HK-2 (cell line): ENCODE results near the gene SNRNP35.
"Not testable (repeated sequence)": the region's sequence is repeated elsewhere in the genome, so short reads cannot be mapped to it uniquely, and the experiment has no call there.

Source experiments
- DNase-seq: peaks from one replicate; pipeline ENCODE4 v3.0.0-alpha.2; 2018; ENCODE audit not compliant: unreplicated experiment

Gene SNRNP35

DNA sequence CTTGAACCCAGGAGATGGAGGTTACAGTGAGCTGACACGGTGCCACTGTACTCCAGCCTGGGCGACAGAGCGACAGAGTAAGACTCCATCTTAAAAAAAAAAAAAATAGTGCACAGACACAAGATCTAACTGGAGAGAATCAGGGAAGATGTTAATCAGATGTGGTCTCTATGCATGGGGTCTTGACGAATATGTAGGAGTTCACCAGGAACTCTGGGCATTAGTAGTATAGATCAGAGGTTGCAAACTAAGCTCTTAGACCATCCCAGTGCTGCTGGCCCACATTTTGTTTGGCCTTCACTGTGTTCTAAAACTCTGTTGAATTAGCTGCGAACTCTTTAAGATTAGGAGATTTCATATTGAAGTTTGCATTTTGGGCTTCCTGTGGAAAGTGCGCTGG, 31.6 kb downstream of the SNRNP35 start:
- DNase-seq, result no peak

- no peak for DNase-seq
These were observed 32.1 kb downstream of the SNRNP35 start for GRCh38 chr12:123490089-123490488.

DNA sequence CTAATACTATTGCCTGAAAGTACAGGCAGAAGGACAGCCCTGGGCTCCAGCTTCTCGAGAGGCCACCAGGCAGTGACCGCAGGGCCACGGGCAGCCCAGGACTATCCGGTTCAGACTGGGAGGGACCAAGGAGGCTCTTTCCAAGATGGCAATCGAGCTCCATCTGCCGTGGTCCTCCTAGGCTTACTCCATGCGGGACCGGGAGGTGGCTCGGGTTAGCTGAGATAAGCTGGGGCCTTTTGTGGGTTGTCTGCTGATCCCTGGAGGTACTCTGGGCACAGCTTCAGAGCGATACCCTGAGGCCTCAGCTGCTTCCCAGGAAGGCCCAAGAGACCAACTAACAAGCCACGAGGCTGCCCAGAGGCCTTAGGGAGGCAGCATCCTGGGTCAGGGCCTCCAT, 33.1 kb downstream of the SNRNP35 start:
- DNase-seq, result no peak

DNA sequence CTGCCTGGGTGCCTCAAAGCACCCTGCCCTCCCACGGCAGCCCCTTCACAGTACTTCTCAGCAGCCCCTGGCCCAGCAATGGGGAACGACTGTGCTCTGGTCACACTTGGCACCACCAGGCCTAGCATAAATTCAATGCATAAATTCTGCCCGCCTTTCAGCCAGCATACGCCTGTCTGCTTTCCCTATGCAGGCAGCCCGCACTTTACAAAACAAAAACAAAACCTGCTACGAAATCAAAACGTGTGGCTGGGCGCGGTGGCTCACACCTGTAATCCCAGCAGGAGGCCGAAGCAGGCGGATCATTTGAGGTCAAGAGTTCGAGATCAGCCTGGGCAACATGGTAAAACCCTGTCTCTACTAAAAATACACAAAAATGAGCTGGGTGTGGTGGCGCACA, 33.5 kb downstream of the SNRNP35 start:
- DNase-seq, result no peak

DNA sequence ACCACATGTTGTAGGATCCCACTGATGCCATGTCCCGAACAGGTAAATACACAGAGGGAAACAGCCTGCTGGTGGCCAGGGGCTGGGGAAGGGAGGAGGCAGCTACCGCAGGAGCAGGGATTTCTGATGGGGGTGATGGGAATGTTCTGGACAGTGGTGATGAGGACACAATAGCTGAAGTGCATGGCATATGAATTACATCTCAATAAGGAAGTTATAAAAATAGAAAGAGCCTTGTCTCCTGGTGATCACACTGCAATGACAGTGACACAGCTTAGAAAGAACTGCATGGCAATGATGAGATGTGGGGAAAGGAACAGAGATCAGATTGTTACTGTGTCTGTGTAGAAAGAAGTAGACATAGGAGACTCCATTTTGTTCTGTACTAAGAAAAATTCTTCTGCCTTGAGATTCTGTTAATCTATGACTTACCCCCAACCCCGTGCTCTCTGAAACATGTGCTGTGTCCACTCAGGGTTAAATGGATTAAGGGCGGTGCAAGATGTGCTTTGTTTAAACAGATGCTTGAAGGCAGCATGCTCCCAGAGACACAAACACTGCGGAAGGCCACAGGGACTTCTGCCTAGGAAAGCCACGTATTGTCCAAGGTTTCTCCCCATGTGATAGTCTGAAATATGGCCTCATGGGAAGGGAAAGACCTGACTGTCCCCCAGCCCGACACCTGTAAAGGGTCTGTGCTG, 34.5 kb downstream of the SNRNP35 start:
- not testable (repeated sequence) for DNase-seq

GRCh38 chr12:123494124-123494851, 36.3 kb downstream of the SNRNP35 start:
- no peak for DNase-seq

DNA sequence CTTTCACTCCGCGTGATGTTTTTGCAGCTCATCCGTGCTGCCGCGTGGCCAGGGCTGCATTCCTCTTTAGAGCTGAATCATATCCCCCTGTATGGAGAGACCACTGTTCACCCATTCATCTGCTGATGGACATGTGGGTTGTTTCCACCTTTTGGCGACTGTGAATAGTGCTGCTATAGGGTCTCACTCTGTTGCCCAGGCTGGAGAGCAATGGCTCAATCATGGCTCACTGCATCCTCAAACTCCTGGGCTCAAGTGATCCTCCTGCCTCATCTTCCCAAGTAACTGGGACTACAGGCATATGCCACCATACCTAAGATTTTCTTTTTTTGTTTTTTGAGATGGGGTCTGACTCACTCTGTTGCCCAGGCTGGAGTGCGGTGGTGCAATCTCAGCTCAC, 39.1 kb downstream of the SNRNP35 start:
- no peak for DNase-seq

- DNase-seq, result no peak
These were observed 40.3 kb downstream of the SNRNP35 start for GRCh38 chr12:123498126-123498825.

DNA sequence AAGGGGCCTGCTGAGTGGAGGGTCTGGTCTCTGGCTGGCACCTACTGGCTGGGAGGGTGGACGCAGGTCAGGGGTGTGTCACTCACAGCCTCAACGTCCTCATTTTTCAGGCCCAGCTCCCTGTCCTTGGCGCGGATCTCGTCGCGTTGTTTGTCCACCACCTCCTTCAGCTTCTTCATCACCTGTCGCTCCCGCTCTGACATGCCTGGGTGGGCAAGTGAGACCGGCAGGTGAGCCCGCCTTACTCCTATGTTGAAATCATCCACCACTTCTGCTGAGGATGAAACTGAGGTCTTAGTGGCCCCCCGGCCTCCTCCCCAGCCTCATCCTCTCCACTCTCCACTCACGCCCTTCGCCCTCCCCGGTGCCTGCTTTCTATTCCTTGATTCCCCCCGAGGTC, 41.4 kb downstream of the SNRNP35 start:
- DNase-seq, result no peak

GRCh38 chr12:123502163-123502704, 44.3 kb downstream of the SNRNP35 start:
- DNase-seq, result no peak

GRCh38 chr12:123506059-123506842, 48.3 kb downstream of the SNRNP35 start:
- no peak for DNase-seq

GRCh38 chr12:123506843-123507236, 48.9 kb downstream of the SNRNP35 start:
- DNase-seq, result no peak

DNA sequence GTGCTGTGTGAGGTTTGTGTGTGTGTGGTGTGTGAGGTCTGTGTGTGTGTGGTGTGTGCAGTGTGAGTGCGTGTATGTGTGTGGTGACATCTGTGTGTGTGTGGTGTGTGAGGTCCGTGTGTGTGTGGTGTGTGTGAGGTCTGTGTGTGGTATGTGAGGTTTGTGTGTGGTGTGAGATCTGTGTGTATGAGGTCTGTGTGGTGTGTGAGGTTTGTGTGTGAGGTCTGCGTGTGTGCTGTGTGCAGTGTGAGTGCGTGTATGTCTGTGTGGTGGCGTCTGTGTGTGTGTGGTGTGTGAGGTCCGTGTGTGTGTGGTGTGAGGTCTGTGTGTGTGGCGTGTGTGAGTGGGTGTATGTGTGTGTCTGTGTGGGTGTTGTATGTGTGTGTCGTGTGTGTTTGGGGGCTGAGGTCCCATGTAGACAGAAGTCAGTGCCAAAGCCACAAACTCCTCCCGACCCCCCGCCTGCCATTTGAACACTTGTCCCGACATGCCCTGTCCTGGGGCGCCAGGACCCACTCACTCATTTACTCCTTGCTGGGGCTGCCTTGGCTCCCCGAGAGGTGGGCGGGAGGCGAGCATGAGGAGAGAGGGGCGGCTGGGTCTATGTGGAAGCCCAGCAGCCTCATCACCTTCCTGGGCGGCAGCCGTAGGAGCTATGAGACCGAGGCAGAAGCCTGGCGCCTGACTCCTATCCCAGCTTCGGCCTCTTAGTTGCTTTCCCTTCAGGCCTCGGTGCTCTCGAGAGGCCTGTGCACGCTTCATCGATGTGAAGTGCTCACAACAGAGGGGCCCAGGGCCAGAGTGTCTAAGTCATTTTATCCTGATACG, 55.1 kb downstream of the SNRNP35 start:
- DNase-seq, result no peak

DNA sequence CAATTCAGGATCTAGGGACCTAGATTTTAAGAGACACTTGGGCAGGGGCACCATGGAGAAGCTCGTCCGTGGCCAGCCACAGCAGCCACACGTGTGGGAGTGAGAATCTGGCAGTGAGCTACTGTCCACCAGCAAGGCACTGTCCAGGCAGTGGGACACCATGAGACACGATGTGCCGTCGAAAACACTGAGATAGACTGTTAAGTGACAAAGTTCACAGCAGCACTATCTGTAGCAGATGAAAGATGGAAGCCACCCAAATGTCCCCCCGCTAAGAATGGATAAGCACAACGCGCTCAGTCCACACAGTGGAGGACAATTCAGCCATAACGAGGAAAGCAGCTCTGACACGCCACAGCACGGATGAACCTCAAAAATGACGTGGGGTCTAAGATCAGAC, 55.9 kb downstream of the SNRNP35 start:
- no peak for DNase-seq

GRCh38 chr12:123514582-123515221, 56.8 kb downstream of the SNRNP35 start:
- not testable (repeated sequence) for DNase-seq

- DNase-seq, result no peak
These were observed 58.4 kb downstream of the SNRNP35 start for GRCh38 chr12:123516216-123516780.
